ENCODE data around the gene CFH. TPM values are rescaled to one million over a fixed set of nuclear protein-coding genes. Genes with fewer than 3 reads are reported as not detected.

The CFH gene
- total RNA-seq, 2 experiments from 2014 or later = 3.6 to 4.6 TPM

GRCh38 chr1:196619721-196620120 is 32.1 kb upstream of the CFH start:
- no peak overlapping the region for H3K27ac Mint-ChIP-seq
- ATAC-seq (ENCODE audit: poor library complexity) = no peak
- TF ChIP-seq CTCF (IDR thresholded peaks at IDR 0.05) = no peak
- H3K36me3 Mint-ChIP-seq (ENCODE audit: low read depth) = no peaks in the 10 kb centered on the region
- intact Hi-C loops (cut with DNase I, micrococcal nuclease) = no loop called here
- Histone ChIP-seq H3K27ac (ENCODE audit: low read depth in 1 of 2, low read length in 2 of 2) (no peak overlapping the region), H3K27me3 (ENCODE audit: control insufficient read depth in 1 of 2, insufficient read depth in 2 of 2, low read length in 2 of 2) (no peaks in the 10 kb centered on the region), H3K36me3 (ENCODE audit: insufficient read depth, low read length) (no peaks in the 10 kb centered on the region), H3K9me3 (ENCODE audit: control insufficient read depth in 1 of 2, insufficient read depth in 1 of 2, low read length in 2 of 2) (peaks cover 0 to 5% of the 10 kb centered on the region in 2 experiments), H3K4me3 (ENCODE audit: low read length) (no peak overlapping the region), H3K4me1 (ENCODE audit: insufficient read depth, low read length) (no peaks in the 10 kb centered on the region)
- ChIA-PET POLR2A (no interaction called here), CTCF (interaction anchor here (1.0 kb wide), 1 partner anchor 13 kb away, joined by 3 read pairs; no protein-coding TSS in a partner anchor)
- no peaks in the 10 kb centered on the region for H3K27me3 Mint-ChIP-seq
- H3K9me3 Mint-ChIP-seq = no peaks in the 10 kb centered on the region
- DNase-seq = no peak
- no peak overlapping the region for H3K4me3 Mint-ChIP-seq
- no peaks in the 10 kb centered on the region for H3K4me1 Mint-ChIP-seq (ENCODE audit: low read depth)

- ATAC-seq (ENCODE audit: poor library complexity) = no peak
- ChIA-PET POLR2A (no interaction called here), CTCF (no interaction called here)
- Mint-ChIP-seq H3K27me3 (no peaks in the 10 kb centered on the region), H3K9me3 (peaks cover 3% of the 10 kb centered on the region), H3K27ac (no peak overlapping the region), H3K4me1 (ENCODE audit: low read depth) (no peaks in the 10 kb centered on the region), H3K4me3 (no peak overlapping the region), H3K36me3 (ENCODE audit: low read depth) (no peaks in the 10 kb centered on the region)
- intact Hi-C loops (cut with DNase I, micrococcal nuclease) = no loop called here
- Histone ChIP-seq H3K27me3 (ENCODE audit: control insufficient read depth in 1 of 2, insufficient read depth in 2 of 2, low read length in 2 of 2) (no peaks in the 10 kb centered on the region), H3K4me1 (ENCODE audit: insufficient read depth, low read length) (no peaks in the 10 kb centered on the region), H3K4me3 (ENCODE audit: low read length) (no peak overlapping the region), H3K9me3 (ENCODE audit: control insufficient read depth in 1 of 2, insufficient read depth in 1 of 2, low read length in 2 of 2) (no peaks in the 10 kb centered on the region), H3K27ac (ENCODE audit: low read depth in 1 of 2, low read length in 2 of 2) (no peak overlapping the region), H3K36me3 (ENCODE audit: insufficient read depth, low read length) (no peaks in the 10 kb centered on the region)
- TF ChIP-seq CTCF (IDR thresholded peaks at IDR 0.05) = no peak
- DNase-seq = no peak
These were observed 28.8 kb upstream of the CFH start for GRCh38 chr1:196623079-196623478.

- Mint-ChIP-seq H3K27me3 (no peaks in the 10 kb centered on the region), H3K4me1 (ENCODE audit: low read depth) (no peaks in the 10 kb centered on the region), H3K27ac (no peak overlapping the region), H3K36me3 (ENCODE audit: low read depth) (no peaks in the 10 kb centered on the region), H3K9me3 (peaks cover 6% of the 10 kb centered on the region), H3K4me3 (no peak overlapping the region)
- TF ChIP-seq CTCF (IDR thresholded peaks at IDR 0.05) = no peak
- ChIA-PET POLR2A (no interaction called here), CTCF (no interaction called here)
- Histone ChIP-seq H3K4me3 (ENCODE audit: low read length) (no peak overlapping the region), H3K27ac (ENCODE audit: low read depth in 1 of 2, low read length in 2 of 2) (no peak overlapping the region), H3K36me3 (ENCODE audit: insufficient read depth, low read length) (no peaks in the 10 kb centered on the region), H3K9me3 (ENCODE audit: control insufficient read depth in 1 of 2, insufficient read depth in 1 of 2, low read length in 2 of 2) (peaks cover 0 to 6% of the 10 kb centered on the region in 2 experiments), H3K27me3 (ENCODE audit: control insufficient read depth in 1 of 2, insufficient read depth in 2 of 2, low read length in 2 of 2) (no peaks in the 10 kb centered on the region), H3K4me1 (ENCODE audit: insufficient read depth, low read length) (no peaks in the 10 kb centered on the region)
- DNase-seq (no peak), ATAC-seq (ENCODE audit: poor library complexity) (no peak)
- intact Hi-C loops (cut with DNase I, micrococcal nuclease) = no loop called here
These were observed 23.0 kb upstream of the CFH start for GRCh38 chr1:196628838-196629237.
